Neural cell (in vitro differentiated cells): ENCODE data around the gene RPL28.

ENCODE experiments used
- EP300 ChIP-seq: fragments of 450-650 bp; conservative IDR thresholded peaks from 2 replicates; pipeline ENCODE4 v1.6.1; 2014; ENCODE audit warnings: antibody characterized with exemption, mild to moderate bottlenecking, moderate library complexity; ENCODE audit not compliant: poor library complexity, severe bottlenecking
- EZH2 ChIP-seq: fragments of 200-600, 300-800 bp; shearing (Covaris generic), sonication (generic); IDR thresholded peaks from 2 replicates; pipeline ENCODE4 v1.6.1; 2014; ENCODE audit warnings: antibody characterized with exemption, low read length, borderline replicate concordance, mild to moderate bottlenecking; ENCODE audit not compliant: insufficient read depth, poor library complexity, severe bottlenecking
- POLR2AphosphoS5 ChIP-seq: IDR thresholded peaks from 2 replicates; pipeline ENCODE4 v1.6.1; 2012
- RAD21 ChIP-seq: fragments of 450-650 bp; conservative IDR thresholded peaks from 2 replicates; pipeline ENCODE4 v1.6.1; 2014; ENCODE audit warnings: antibody characterized with exemption, mild to moderate bottlenecking, moderate library complexity
- TF ChIP-seq, protein P1 (sequence below): fragments of 450-650 bp; IDR thresholded peaks from 2 replicates; pipeline ENCODE4 v1.5.1; 2014; ENCODE audit warnings: antibody characterized with exemption, mild to moderate bottlenecking, moderate library complexity; ENCODE audit not compliant: poor library complexity, severe bottlenecking
- TF ChIP-seq, protein P2 (sequence below): IDR thresholded peaks from 2 replicates; pipeline ENCODE4 v1.6.1; 2012; ENCODE audit warnings: borderline replicate concordance

DNA sequence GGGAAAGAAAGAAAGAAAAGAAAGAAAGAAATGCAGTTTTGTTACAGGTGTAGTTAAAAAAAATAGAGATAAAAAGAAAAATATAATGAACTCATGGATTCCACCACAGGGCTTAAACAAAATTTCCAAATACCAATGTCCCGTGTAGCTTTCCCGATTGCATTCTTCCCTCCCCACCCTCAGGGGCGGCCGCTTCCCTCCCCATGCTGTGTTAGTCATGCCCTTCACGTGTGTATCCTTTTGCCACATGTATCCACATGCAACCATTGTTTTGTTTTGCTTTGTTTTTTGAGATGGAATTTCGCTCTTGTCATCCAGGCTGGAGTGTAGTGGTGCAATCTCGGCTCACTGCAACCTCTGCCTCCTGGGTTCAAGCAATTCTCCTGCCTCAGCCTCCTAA is 49.6 kb upstream of the RPL28 start:
- TF ChIP-seq, protein P1, sequence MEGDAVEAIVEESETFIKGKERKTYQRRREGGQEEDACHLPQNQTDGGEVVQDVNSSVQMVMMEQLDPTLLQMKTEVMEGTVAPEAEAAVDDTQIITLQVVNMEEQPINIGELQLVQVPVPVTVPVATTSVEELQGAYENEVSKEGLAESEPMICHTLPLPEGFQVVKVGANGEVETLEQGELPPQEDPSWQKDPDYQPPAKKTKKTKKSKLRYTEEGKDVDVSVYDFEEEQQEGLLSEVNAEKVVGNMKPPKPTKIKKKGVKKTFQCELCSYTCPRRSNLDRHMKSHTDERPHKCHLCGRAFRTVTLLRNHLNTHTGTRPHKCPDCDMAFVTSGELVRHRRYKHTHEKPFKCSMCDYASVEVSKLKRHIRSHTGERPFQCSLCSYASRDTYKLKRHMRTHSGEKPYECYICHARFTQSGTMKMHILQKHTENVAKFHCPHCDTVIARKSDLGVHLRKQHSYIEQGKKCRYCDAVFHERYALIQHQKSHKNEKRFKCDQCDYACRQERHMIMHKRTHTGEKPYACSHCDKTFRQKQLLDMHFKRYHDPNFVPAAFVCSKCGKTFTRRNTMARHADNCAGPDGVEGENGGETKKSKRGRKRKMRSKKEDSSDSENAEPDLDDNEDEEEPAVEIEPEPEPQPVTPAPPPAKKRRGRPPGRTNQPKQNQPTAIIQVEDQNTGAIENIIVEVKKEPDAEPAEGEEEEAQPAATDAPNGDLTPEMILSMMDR = no peak
- TF ChIP-seq EP300 = no peak
- TF ChIP-seq POLR2AphosphoS5 = no peak
- no peak for TF ChIP-seq EZH2
- TF ChIP-seq, protein P2, sequence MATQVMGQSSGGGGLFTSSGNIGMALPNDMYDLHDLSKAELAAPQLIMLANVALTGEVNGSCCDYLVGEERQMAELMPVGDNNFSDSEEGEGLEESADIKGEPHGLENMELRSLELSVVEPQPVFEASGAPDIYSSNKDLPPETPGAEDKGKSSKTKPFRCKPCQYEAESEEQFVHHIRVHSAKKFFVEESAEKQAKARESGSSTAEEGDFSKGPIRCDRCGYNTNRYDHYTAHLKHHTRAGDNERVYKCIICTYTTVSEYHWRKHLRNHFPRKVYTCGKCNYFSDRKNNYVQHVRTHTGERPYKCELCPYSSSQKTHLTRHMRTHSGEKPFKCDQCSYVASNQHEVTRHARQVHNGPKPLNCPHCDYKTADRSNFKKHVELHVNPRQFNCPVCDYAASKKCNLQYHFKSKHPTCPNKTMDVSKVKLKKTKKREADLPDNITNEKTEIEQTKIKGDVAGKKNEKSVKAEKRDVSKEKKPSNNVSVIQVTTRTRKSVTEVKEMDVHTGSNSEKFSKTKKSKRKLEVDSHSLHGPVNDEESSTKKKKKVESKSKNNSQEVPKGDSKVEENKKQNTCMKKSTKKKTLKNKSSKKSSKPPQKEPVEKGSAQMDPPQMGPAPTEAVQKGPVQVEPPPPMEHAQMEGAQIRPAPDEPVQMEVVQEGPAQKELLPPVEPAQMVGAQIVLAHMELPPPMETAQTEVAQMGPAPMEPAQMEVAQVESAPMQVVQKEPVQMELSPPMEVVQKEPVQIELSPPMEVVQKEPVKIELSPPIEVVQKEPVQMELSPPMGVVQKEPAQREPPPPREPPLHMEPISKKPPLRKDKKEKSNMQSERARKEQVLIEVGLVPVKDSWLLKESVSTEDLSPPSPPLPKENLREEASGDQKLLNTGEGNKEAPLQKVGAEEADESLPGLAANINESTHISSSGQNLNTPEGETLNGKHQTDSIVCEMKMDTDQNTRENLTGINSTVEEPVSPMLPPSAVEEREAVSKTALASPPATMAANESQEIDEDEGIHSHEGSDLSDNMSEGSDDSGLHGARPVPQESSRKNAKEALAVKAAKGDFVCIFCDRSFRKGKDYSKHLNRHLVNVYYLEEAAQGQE = no peak
- TF ChIP-seq RAD21 = no peak
